Colonic mucosa (tissue), 4 donors: Measurements from ENCODE around the gene BCLAF3. TPM values are rescaled to one million over a fixed set of nuclear protein-coding genes. Genes with fewer than 3 reads are reported as not detected.

Source experiments
- DNase-seq: peaks from one replicate; pipeline ENCODE4 v3.0.0-alpha.2; 2020
- H3K27ac ChIP-seq: fragments of 200-600 bp; one replicate; pipeline ENCODE4 v1.8.0; 2021
- H3K27me3 ChIP-seq: fragments of 200-600 bp; one replicate; pipeline ENCODE4 v1.8.0; 2021
- H3K36me3 ChIP-seq: fragments of 200-600 bp; one replicate; pipeline ENCODE4 v1.8.0; 2021
- H3K4me1 ChIP-seq: fragments of 200-600 bp; one replicate; pipeline ENCODE4 v1.8.0; 2021; ENCODE audit warnings: mild to moderate bottlenecking
- H3K4me3 ChIP-seq: fragments of 200-600 bp; one replicate; pipeline ENCODE4 v1.8.0; 2021
- H3K9ac ChIP-seq, 2 donors: one replicate each; pipeline ENCODE4 v1.7.0; 2013; ENCODE audit warnings: control low read depth in 2 of 2, low read depth in 2 of 2, low read length in 2 of 2
- H3K9me3 ChIP-seq: fragments of 200-600 bp; one replicate; pipeline ENCODE4 v1.8.0; 2021
- intact Hi-C: fragments of 100-400 bp; cut with DNase I; formaldehyde crosslinking; loops from one replicate; pipeline ENCODE4 v1.14.1; 2022
- total RNA-seq, 2 donors: library from RNA; stranded (reverse); fragmentation: NEBNext Ultra II Directional in 1 of 2; extraction: Animal tissue kit (Norgen Biotek cat#: 25700) in 1 of 2; gene quantifications; one replicate each; pipeline ENCODE4 v1.2.1, GENCODE V29; 2021
- TF ChIP-seq, protein P1 (sequence below): fragments of 200-600 bp; IDR thresholded peaks from one replicate; pipeline ENCODE4 v1.8.0; 2022; ENCODE audit warnings: antibody characterized with exemption, mild to moderate bottlenecking
- donor health status: healthy.
- donor health status: DM: no; HTN: no; CAD: no.
- donor health status: DM: no; HTN: no; CAD: no.

The BCLAF3 gene
- total RNA-seq, 2 donors from 2014 or later = 11.0 to 14.9 TPM

DNA sequence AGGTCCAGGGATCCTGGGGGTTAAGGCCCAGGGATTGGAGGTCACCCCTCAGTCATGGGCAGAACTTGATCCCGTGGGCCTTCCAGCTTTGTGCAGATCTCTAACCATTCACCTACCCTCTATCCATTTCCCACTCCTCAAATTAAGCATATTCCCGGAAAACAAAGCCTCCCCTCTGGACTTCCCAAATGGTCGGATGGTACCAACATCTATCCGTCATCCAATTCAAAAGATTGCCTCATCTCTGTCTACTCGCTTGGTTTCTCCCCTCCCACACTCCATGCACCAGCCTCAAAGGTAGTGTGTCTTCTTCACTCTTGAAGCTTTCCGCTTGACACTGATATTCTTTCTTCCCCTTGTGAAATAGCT lies 473 bp upstream of the BCLAF3 start:
- Histone ChIP-seq H3K36me3 (no peaks in the 10 kb centered on the region), H3K9ac (peak overlapping the region in 1 of 2 donors; percentile 41), H3K27me3 (no peaks in the 10 kb centered on the region), H3K4me1 (no peaks in the 10 kb centered on the region), H3K27ac (no peak overlapping the region), H3K4me3 (peak overlapping the region; percentile 1), H3K9me3 (no peaks in the 10 kb centered on the region)
- intact Hi-C loops = loop anchor here (5.0 kb wide), 1 partner anchor 89 kb away; no protein-coding TSS in a partner anchor
- TF ChIP-seq, protein P1, sequence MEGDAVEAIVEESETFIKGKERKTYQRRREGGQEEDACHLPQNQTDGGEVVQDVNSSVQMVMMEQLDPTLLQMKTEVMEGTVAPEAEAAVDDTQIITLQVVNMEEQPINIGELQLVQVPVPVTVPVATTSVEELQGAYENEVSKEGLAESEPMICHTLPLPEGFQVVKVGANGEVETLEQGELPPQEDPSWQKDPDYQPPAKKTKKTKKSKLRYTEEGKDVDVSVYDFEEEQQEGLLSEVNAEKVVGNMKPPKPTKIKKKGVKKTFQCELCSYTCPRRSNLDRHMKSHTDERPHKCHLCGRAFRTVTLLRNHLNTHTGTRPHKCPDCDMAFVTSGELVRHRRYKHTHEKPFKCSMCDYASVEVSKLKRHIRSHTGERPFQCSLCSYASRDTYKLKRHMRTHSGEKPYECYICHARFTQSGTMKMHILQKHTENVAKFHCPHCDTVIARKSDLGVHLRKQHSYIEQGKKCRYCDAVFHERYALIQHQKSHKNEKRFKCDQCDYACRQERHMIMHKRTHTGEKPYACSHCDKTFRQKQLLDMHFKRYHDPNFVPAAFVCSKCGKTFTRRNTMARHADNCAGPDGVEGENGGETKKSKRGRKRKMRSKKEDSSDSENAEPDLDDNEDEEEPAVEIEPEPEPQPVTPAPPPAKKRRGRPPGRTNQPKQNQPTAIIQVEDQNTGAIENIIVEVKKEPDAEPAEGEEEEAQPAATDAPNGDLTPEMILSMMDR = peak; percentile 13
- no peak for DNase-seq

DNA sequence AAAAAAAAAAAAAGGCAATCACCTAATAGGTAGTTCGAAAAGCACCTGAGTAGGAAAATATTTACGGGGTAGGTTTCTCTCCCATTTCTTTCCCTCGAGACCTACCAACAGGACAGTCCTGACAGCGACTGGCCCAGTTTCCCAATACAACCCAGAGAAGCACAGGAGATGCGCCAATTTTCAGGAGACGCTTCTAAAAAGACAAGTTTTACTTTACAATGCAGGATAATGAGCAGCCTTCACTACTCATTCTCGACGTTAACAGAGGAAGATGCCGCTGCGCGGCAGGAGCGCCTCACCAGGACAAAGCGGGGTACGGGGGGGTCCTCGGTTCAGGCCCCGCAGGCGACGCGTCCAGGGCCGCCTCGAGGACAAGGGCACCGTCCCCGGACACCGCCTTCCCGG lies 708 bp downstream of the BCLAF3 start:
- no peaks in the 10 kb centered on the region for H3K4me1 ChIP-seq
- H3K9ac ChIP-seq = peak overlapping the region; percentile 44 to 78
- H3K4me3 ChIP-seq = peak overlapping the region; percentile 65
- TF ChIP-seq, protein P1 = no peak
- H3K27me3 ChIP-seq = no peaks in the 10 kb centered on the region
- no peaks in the 10 kb centered on the region for H3K36me3 ChIP-seq
- H3K9me3 ChIP-seq = no peaks in the 10 kb centered on the region
- intact Hi-C loops = loop anchor here (5.0 kb wide), 1 partner anchor 88 kb away; no protein-coding TSS in a partner anchor
- H3K27ac ChIP-seq = peak overlapping the region; percentile 69
- peak; percentile 27 for DNase-seq

DNA sequence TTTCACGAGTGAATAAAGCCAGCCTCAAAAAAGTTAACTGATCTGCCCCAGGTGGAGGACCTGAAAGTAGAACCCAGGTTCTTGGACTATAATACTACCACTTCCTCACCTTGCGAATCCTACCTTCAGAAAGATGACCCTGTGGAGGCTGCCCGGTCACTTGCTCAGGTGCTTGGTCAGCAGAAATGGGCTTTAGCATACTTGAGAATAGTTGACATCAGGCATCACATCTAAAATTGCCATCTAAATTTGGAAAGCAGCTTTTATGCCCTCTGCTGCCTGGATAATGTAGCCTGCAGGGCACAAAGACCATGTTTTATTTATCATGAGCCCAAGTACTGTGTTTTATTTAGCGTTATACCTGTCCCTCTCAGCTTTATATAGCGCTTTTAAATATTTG lies 3.0 kb downstream of the BCLAF3 start:
- Histone ChIP-seq H3K36me3 (no peaks in the 10 kb centered on the region), H3K9ac (no peak overlapping the region), H3K4me3 (no peak overlapping the region), H3K27ac (no peak overlapping the region), H3K9me3 (no peaks in the 10 kb centered on the region), H3K27me3 (no peaks in the 10 kb centered on the region), H3K4me1 (no peaks in the 10 kb centered on the region)
- TF ChIP-seq, protein P1 = no peak
- DNase-seq = no peak
- intact Hi-C loops = no loop called here

DNA sequence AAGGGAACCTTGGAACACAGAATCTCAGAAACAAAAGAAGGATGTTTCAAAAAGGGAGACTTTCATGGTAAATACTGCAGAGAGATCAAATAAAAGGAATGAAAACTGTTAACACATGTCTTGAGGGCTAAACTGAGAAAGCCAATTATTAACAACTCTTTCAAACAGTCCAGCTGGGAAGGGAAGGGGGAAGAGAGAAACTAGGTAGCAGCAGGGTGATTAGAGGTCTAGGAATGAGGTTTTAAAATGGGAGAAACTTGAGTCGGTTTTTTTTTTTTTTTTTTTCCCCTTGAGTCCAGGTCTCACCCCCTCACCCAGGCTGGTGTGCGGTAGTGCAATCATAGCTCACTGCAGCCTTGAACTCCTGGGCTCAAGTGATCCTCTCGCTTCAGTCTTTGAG lies 4.3 kb downstream of the BCLAF3 start:
- Histone ChIP-seq H3K4me3 (no peak overlapping the region), H3K9me3 (no peaks in the 10 kb centered on the region), H3K27ac (no peak overlapping the region), H3K27me3 (no peaks in the 10 kb centered on the region), H3K36me3 (no peaks in the 10 kb centered on the region), H3K4me1 (no peaks in the 10 kb centered on the region), H3K9ac (no peak overlapping the region)
- TF ChIP-seq, protein P1 = no peak
- no peak for DNase-seq
- intact Hi-C loops = no loop called here

DNA sequence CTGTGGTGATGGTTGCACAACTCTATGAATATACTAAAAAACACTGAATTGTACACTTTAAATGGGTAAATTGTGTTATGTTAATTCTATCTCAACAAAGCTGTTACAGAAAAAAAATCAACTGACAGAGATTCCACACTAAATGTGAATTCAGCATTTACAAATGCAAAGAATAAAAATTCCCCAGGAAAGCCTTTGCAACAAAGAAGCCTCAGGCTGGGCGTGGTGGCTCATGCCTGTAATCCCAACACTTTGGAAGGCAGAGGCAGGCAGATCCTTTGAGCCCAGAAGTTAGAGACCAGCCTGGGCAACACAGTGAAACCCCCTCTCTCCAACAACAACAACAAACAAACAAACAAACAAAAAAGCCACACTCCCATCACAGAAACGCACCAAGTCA lies 8.9 kb downstream of the BCLAF3 start:
- no peak for DNase-seq
- Histone ChIP-seq H3K9me3 (no peaks in the 10 kb centered on the region), H3K4me1 (no peaks in the 10 kb centered on the region), H3K4me3 (no peak overlapping the region), H3K36me3 (no peaks in the 10 kb centered on the region), H3K27ac (no peak overlapping the region), H3K27me3 (no peaks in the 10 kb centered on the region), H3K9ac (no peak overlapping the region)
- intact Hi-C loops = no loop called here
- TF ChIP-seq, protein P1 = no peak
